GM12872 (cell line): ENCODE data around the gene PMEPA1.

Experiments used
- CTCF ChIP-seq: IDR thresholded peaks from 3 replicates; pipeline ENCODE4 v1.5.1; 2011; ENCODE audit warnings: low read depth, mild to moderate bottlenecking, low read length, moderate library complexity; ENCODE audit not compliant: insufficient read depth

Gene PMEPA1

DNA sequence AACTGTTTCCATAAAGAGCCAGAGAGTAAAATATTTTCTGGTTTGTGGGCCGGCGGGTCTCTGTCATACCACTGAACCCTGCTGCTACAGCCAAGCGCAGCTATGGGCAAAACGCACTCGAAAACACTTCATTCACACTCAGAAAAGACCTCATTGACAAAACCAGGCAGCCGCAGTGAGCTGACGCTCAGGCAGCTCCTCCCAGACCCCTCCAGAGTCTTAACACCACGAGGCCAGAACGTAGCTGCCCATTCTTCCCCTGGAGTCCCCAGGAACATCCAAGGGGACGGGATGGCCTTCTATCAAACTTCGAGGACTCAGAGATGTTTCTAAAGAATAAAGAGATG, 54.0 kb downstream of the PMEPA1 start:
- no peak for TF ChIP-seq CTCF

- no peak for TF ChIP-seq CTCF
Measured at GRCh38 chr20:57654998-57655808, 54.6 kb downstream of the PMEPA1 start.

- peak; percentile 94 for TF ChIP-seq CTCF
Measured at GRCh38 chr20:57654363-57654997, 55.3 kb downstream of the PMEPA1 start.

GRCh38 chr20:57653910-57654309, 55.9 kb downstream of the PMEPA1 start:
- TF ChIP-seq CTCF = no peak

- no peak for TF ChIP-seq CTCF
Measured at GRCh38 chr20:57653546-57653900, 56.3 kb downstream of the PMEPA1 start.

GRCh38 chr20:57652606-57653545, 56.9 kb downstream of the PMEPA1 start:
- TF ChIP-seq CTCF = peak; percentile 20; the same call in 2 of the 3 replicates

DNA sequence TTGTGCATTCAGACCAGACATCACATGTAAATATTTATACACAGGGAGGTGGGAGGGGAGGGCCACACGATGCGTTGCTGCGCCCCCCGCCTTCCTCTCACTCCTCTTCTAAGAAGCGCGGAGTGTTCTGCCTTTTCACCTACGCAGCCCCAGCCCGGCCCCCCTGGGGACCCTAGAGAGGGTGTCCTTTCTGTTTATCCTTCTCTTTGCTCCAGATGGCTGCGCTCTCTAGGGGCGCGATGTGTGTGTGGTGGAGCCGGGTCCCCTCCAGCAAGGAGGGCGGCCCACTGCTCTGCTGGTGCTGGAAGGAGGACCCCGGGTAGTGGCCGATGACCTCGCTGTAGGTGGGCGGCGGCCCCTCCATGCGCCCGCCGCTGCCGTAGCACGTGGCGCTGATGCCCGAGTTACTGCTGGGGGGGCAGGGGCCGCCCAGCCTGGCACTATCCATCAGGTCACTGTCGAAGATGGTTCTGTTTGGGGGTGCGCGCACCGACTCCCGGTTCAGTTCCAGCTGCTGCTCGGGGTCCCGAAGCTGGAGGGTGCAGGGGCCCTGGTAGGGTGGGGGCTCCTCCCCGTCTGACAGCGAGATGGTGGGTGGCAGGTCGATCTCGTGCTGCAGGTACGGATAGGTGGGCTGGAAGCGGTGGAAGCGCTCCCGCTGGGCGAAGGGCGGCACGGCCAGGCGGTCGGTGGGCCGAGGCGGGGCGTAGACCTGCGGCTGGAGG, 57.8 kb downstream of the PMEPA1 start:
- TF ChIP-seq CTCF = no peak
